Lower leg skin (tissue), 4 donors: ENCODE results near the gene HMOX2. TPM values are rescaled to one million over a fixed set of nuclear protein-coding genes. Genes with fewer than 3 reads are reported as not detected.

ENCODE experiments used
- DNase-seq, 2 donors: peaks; one replicate each; pipeline ENCODE4 v3.0.0-alpha.2; 2019; ENCODE audit warnings: low spot score in 2 of 2
- H3K4me3 ChIP-seq: fragments of 200-600 bp; sonication (generic); 2 replicates; pipeline ENCODE4 v1.5.1; 2017; ENCODE audit warnings: mild to moderate bottlenecking, low read depth; ENCODE audit not compliant: poor library complexity, severe bottlenecking
- CTCF ChIP-seq, 3 donors: fragments of 450-650 bp; IDR thresholded peaks; one replicate each; pipeline ENCODE4 v1.5.1; 2016; ENCODE audit warnings: antibody characterized with exemption in 3 of 3, mild to moderate bottlenecking in 3 of 3, moderate library complexity in 2 of 3
- POLR2A ChIP-seq, 2 donors: fragments of 450-650 bp; IDR thresholded peaks; one replicate each; pipeline ENCODE4 v1.6.1; 2016 to 2017; ENCODE audit warnings: antibody characterized with exemption in 2 of 2, mild to moderate bottlenecking in 1 of 2, moderate library complexity in 1 of 2
- WGBS, 2 donors: methylation state at CpG; one replicate each; pipeline ENCODE4 v1.1.5; 2018; 5-methylcytosine and 5-hydroxymethylcytosine counted together
- intact Hi-C: fragments of 100-400 bp; cut with DNase I; formaldehyde crosslinking; loops from one replicate; pipeline ENCODE4 v1.15.0; 2023; ENCODE audit warnings: low total_unique reads
- total RNA-seq, 4 donors: library from RNA; depleted of rRNA; stranded (reverse); fragments of >200 nt; gene quantifications; one replicate each; pipeline ENCODE4 v1.1.0, GENCODE V29; 2016

The HMOX2 gene
- total RNA-seq, 4 donors from 2014 or later: 48.8 to 70.6 (median 59.0) TPM

GRCh38 chr16:4433914-4434787 lies 42.0 kb upstream of the HMOX2 start:
- 89 to 91% methylated on average over 12 of the region's 12 CpGs for WGBS, 2 donors
- H3K4me3 ChIP-seq: no peak overlapping the region
- DNase-seq: no peak
- intact Hi-C loops: no loop called here
- no peak for TF ChIP-seq CTCF (IDR thresholded peaks at IDR 0.05)
- TF ChIP-seq POLR2A (IDR thresholded peaks at IDR 0.05): no peak

GRCh38 chr16:4435337-4436067 lies 40.7 kb upstream of the HMOX2 start:
- TF ChIP-seq POLR2A (IDR thresholded peaks at IDR 0.05) (no peak), CTCF (IDR thresholded peaks at IDR 0.05) (no peak)
- no peak overlapping the region for H3K4me3 ChIP-seq
- DNase-seq: no peak
- intact Hi-C loops: no loop called here
- 74 to 82% methylated on average over 8 of the region's 8 CpGs for WGBS, 2 donors

- no peak for DNase-seq
- TF ChIP-seq POLR2A (IDR thresholded peaks at IDR 0.05) (no peak), CTCF (IDR thresholded peaks at IDR 0.05) (no peak)
- intact Hi-C loops: no loop called here
- H3K4me3 ChIP-seq: no peak overlapping the region
- 98 to 99% methylated on average over 3 of the region's 3 CpGs for WGBS, 2 donors
Measured at GRCh38 chr16:4437366-4437765, 38.8 kb upstream of the HMOX2 start.

GRCh38 chr16:4442371-4442770 lies 33.8 kb upstream of the HMOX2 start:
- intact Hi-C loops: no loop called here
- H3K4me3 ChIP-seq: no peak overlapping the region
- DNase-seq: no peak
- TF ChIP-seq POLR2A (IDR thresholded peaks at IDR 0.05) (no peak), CTCF (IDR thresholded peaks at IDR 0.05) (no peak)
- WGBS, 2 donors: 89 to 91% methylated on average over 11 of the region's 11 CpGs

GRCh38 chr16:4443271-4443670 lies 32.9 kb upstream of the HMOX2 start:
- 68 to 79% methylated on average over 5 of the region's 5 CpGs for WGBS, 2 donors
- TF ChIP-seq CTCF (IDR thresholded peaks at IDR 0.05): no peak
- no peak for TF ChIP-seq POLR2A (IDR thresholded peaks at IDR 0.05)
- intact Hi-C loops: no loop called here
- H3K4me3 ChIP-seq: no peak overlapping the region
- no peak for DNase-seq
